ENCODE results near the gene MYPN.
A peak's percentile ranks its signal among the peaks of the same experiment; 100 is the strongest.

The MYPN gene

GRCh38 chr10:68184546-68184945, 75.3 kb downstream of the MYPN start (continued):
- TF ChIP-seq ZNF280C (tag by site-specific recombination; IDR thresholded peaks at IDR 0.05), result no peak
- no peak for TF ChIP-seq HOXD13 (CRISPR knock-in tag; IDR thresholded peaks at IDR 0.05; ENCODE audit: borderline replicate concordance)
- TF ChIP-seq ZNF529 (tag by site-specific recombination; IDR thresholded peaks at IDR 0.05; ENCODE audit: insufficient replicate concordance), result no peak
- no peak for TF ChIP-seq ZSCAN5A (tag by site-specific recombination; IDR thresholded peaks at IDR 0.05)
- TF ChIP-seq ZNF391 (tag by site-specific recombination; IDR thresholded peaks at IDR 0.05; ENCODE audit: borderline replicate concordance, low read depth), result no peak
- no peak for TF ChIP-seq ZNF140 (tag by site-specific recombination; IDR thresholded peaks at IDR 0.05)

DNA sequence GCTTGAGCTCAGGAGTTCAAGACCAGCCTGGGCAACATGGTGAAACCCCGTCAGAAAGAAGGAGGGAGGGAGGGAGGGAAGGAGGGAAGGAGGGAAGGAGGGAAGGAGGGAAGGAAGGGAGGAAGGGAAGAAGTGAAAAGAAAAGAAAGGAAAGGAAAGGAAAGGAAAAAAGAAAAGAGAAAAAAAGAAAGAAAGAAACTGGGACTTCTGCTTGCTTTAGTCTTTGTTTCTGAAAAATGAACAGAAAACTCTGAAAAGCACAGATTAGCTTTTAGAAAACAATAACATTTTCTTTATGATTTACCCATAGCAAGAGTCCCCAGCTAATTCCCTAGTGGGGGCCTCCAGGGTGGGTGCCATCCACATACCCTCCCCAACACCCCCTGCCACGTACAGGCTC, 75.8 kb downstream of the MYPN start:
- POLR2A ChIA-PET, result no interaction called here

GRCh38 chr10:68188835-68189234, 79.5 kb downstream of the MYPN start:
- ChIA-PET CTCF (interaction anchor here (0.7 to 1.5 kb wide), 3 partner anchors 19 to 25 kb away, joined by 3 to 7 read pairs (median 5); no protein-coding TSS in a partner anchor), POLR2A (interaction anchor here (0.7 kb wide), 1 partner anchor 43 kb away, joined by 5 read pairs; the partner anchor contains the start of gene ATOH7)
- no peak overlapping the region for H3K27ac ChIP-seq (ENCODE audit: extremely low read depth, low read depth, low read length)
- no peaks in the 10 kb centered on the region for H3K9me3 ChIP-seq (ENCODE audit: control insufficient read depth, insufficient read depth, low read depth, low read length)
- H3K4me3 ChIP-seq (ENCODE audit: low read depth, low read length), result no peak overlapping the region
- H3K36me3 ChIP-seq (ENCODE audit: control insufficient read depth in 2 of 2, insufficient read depth in 1 of 2, low read length in 2 of 2), result no peaks in the 10 kb centered on the region
- no peaks in the 10 kb centered on the region for H3K4me1 ChIP-seq (ENCODE audit: control insufficient read depth, insufficient read depth, low read length)
- TF ChIP-seq BCL11A (tag by site-specific recombination; IDR thresholded peaks at IDR 0.05; ENCODE audit: low read depth) (no peak), SALL2 (tag by site-specific recombination; IDR thresholded peaks at IDR 0.05; ENCODE audit: borderline replicate concordance) (no peak), PRDM2 (tag by site-specific recombination; IDR thresholded peaks at IDR 0.05; ENCODE audit: borderline replicate concordance) (no peak)

More for the DNA sequence above, 75.8 kb downstream of the MYPN start:
- CTCF ChIA-PET, result interaction anchor here (1.2 kb wide), 1 partner anchor 27 kb away, joined by 5 read pairs; no protein-coding TSS in a partner anchor
- H3K36me3 ChIP-seq (ENCODE audit: control insufficient read depth in 2 of 2, insufficient read depth in 1 of 2, low read length in 2 of 2), result no peaks in the 10 kb centered on the region
- no peak overlapping the region for H3K4me3 ChIP-seq (ENCODE audit: low read depth, low read length)
- H3K4me1 ChIP-seq (ENCODE audit: control insufficient read depth, insufficient read depth, low read length), result no peaks in the 10 kb centered on the region
- TF ChIP-seq ZFHX2 (tag by site-specific recombination; conservative IDR thresholded peaks at IDR 0.05), result no peak
- no peak for TF ChIP-seq ZNF677 (tag by site-specific recombination; IDR thresholded peaks at IDR 0.05)
- peak; percentile 53 for TF ChIP-seq ZNF366 (tag by site-specific recombination; conservative IDR thresholded peaks at IDR 0.05)
- TF ChIP-seq IKZF3 (tag by site-specific recombination; IDR thresholded peaks at IDR 0.05), result no peak
- no peak for TF ChIP-seq ZNF560 (tag by site-specific recombination; IDR thresholded peaks at IDR 0.05; ENCODE audit: borderline replicate concordance)
- no peaks in the 10 kb centered on the region for H3K9me3 ChIP-seq (ENCODE audit: control insufficient read depth, insufficient read depth, low read depth, low read length)
- no peak overlapping the region for H3K27ac ChIP-seq (ENCODE audit: extremely low read depth, low read depth, low read length)
